Right atrium auricular region (tissue), 2 donors: ENCODE measurements around the gene TMEM47. TPM values are rescaled to one million over a fixed set of nuclear protein-coding genes. Genes with fewer than 3 reads are reported as not detected.

ENCODE experiments used
- DNase-seq: peaks from one replicate; pipeline ENCODE4 v3.0.0-alpha.2; 2019; ENCODE audit warnings: low spot score
- H3K27ac ChIP-seq, 2 donors: fragments of 200-600 bp; sonication (generic); 1 replicate in 1 of 2; 2 replicates in 1 of 2; pipeline ENCODE4 v1.5.1; 2016 to 2019
- H3K27me3 ChIP-seq, 2 donors: fragments of 200-600 bp; sonication (generic); one replicate each; pipeline versions ENCODE4 v1.5.1 to v1.6.0; 2017 to 2019
- H3K36me3 ChIP-seq: fragments of 200-600 bp; sonication (generic); one replicate; pipeline ENCODE4 v1.5.1; 2016
- H3K4me1 ChIP-seq, 2 donors: fragments of 200-600 bp; sonication (generic); one replicate each; pipeline versions ENCODE4 v1.5.1 to v1.6.0; 2017 to 2019
- H3K4me3 ChIP-seq, 2 donors: fragments of 200-600 bp; sonication (generic); 1 replicate in 1 of 2; 2 replicates in 1 of 2; pipeline ENCODE4 v1.5.1; 2017 to 2019; ENCODE audit warnings: mild to moderate bottlenecking in 1 of 2, moderate library complexity in 1 of 2
- H3K9me3 ChIP-seq, 2 donors: fragments of 200-600 bp; sonication (generic); one replicate each; pipeline ENCODE4 v1.5.1; 2019
- CTCF ChIP-seq, 2 donors: fragments of 200-600 bp; sonication (generic); IDR thresholded peaks; one replicate each; pipeline ENCODE4 v1.5.1; 2019; ENCODE audit warnings: antibody characterized with exemption in 2 of 2
- total RNA-seq, 2 donors: library from RNA; depleted of rRNA; stranded (reverse); fragments of >200 nt; gene quantifications; one replicate each; pipeline ENCODE4 v1.1.0, GENCODE V29; 2016

Gene TMEM47
- total RNA-seq, 2 donors from 2014 or later: 43.8 to 59.3 TPM

- DNase-seq: no peak
- no peaks in the 10 kb centered on the region for H3K9me3 ChIP-seq
- no peak overlapping the region for H3K27ac ChIP-seq
- peaks cover 0 to 15% of the 10 kb centered on the region in 2 donors for H3K4me1 ChIP-seq
- peak in 1 of 2 donors; percentile 69 for TF ChIP-seq CTCF (IDR thresholded peaks at IDR 0.05)
- no peaks in the 10 kb centered on the region for H3K36me3 ChIP-seq
- no peaks in the 10 kb centered on the region for H3K27me3 ChIP-seq
- no peak overlapping the region for H3K4me3 ChIP-seq
These were observed 19.0 kb downstream of the TMEM47 start for GRCh38 chrX:34638116-34638515.

GRCh38 chrX:34634349-34634748 lies 22.7 kb downstream of the TMEM47 start:
- H3K27ac ChIP-seq: no peak overlapping the region
- H3K4me1 ChIP-seq: no peaks in the 10 kb centered on the region
- TF ChIP-seq CTCF (IDR thresholded peaks at IDR 0.05): no peak
- H3K36me3 ChIP-seq: no peaks in the 10 kb centered on the region
- DNase-seq: no peak
- H3K4me3 ChIP-seq: no peak overlapping the region
- no peaks in the 10 kb centered on the region for H3K9me3 ChIP-seq
- H3K27me3 ChIP-seq: no peaks in the 10 kb centered on the region

GRCh38 chrX:34632384-34632783 lies 24.7 kb downstream of the TMEM47 start:
- no peaks in the 10 kb centered on the region for H3K9me3 ChIP-seq
- no peak overlapping the region for H3K27ac ChIP-seq
- DNase-seq: no peak
- H3K36me3 ChIP-seq: no peaks in the 10 kb centered on the region
- H3K27me3 ChIP-seq: no peaks in the 10 kb centered on the region
- H3K4me1 ChIP-seq: no peaks in the 10 kb centered on the region
- H3K4me3 ChIP-seq: no peak overlapping the region
- no peak for TF ChIP-seq CTCF (IDR thresholded peaks at IDR 0.05)

- Histone ChIP-seq H3K9me3 (no peaks in the 10 kb centered on the region), H3K27ac (no peak overlapping the region), H3K4me3 (no peak overlapping the region), H3K36me3 (no peaks in the 10 kb centered on the region), H3K27me3 (no peaks in the 10 kb centered on the region), H3K4me1 (no peaks in the 10 kb centered on the region)
- DNase-seq: no peak
- TF ChIP-seq CTCF (IDR thresholded peaks at IDR 0.05): no peak
These were observed 25.4 kb downstream of the TMEM47 start for GRCh38 chrX:34631479-34632220.

- no peaks in the 10 kb centered on the region for H3K4me1 ChIP-seq
- no peaks in the 10 kb centered on the region for H3K27me3 ChIP-seq
- no peak overlapping the region for H3K27ac ChIP-seq
- H3K36me3 ChIP-seq: no peaks in the 10 kb centered on the region
- TF ChIP-seq CTCF (IDR thresholded peaks at IDR 0.05): no peak
- H3K4me3 ChIP-seq: no peak overlapping the region
- DNase-seq: no peak
- no peaks in the 10 kb centered on the region for H3K9me3 ChIP-seq
These were observed 27.5 kb downstream of the TMEM47 start for GRCh38 chrX:34629572-34629971.

- Histone ChIP-seq H3K27ac (no peak overlapping the region), H3K27me3 (no peaks in the 10 kb centered on the region), H3K4me1 (no peaks in the 10 kb centered on the region), H3K4me3 (no peak overlapping the region), H3K9me3 (no peaks in the 10 kb centered on the region), H3K36me3 (no peaks in the 10 kb centered on the region)
- no peak for DNase-seq
- TF ChIP-seq CTCF (IDR thresholded peaks at IDR 0.05): no peak
These were observed 32.7 kb downstream of the TMEM47 start for GRCh38 chrX:34624416-34624815.
